Vagina (tissue), 2 donors: ENCODE measurements around the gene FOXO4. TPM values are rescaled to one million over a fixed set of nuclear protein-coding genes. Genes with fewer than 3 reads are reported as not detected.

Experiments used
- DNase-seq, 2 donors: peaks; one replicate each; pipeline ENCODE4 v3.0.0-alpha.2; 2017; ENCODE audit errors: extremely low spot score in 2 of 2
- H3K27ac ChIP-seq: fragments of 200-600 bp; sonication (generic); one replicate; pipeline ENCODE4 v1.5.1; 2019
- H3K27me3 ChIP-seq: fragments of 200-600 bp; sonication (generic); one replicate; pipeline ENCODE4 v1.5.1; 2019
- H3K36me3 ChIP-seq, 2 donors: fragments of 200-600 bp; sonication (generic); one replicate each; pipeline ENCODE4 v1.5.1; 2017 to 2019
- H3K4me1 ChIP-seq: fragments of 200-600 bp; sonication (generic); one replicate; pipeline ENCODE4 v1.5.1; 2019
- H3K4me3 ChIP-seq, 2 donors: fragments of 200-600 bp; sonication (generic); 1 replicate in 1 of 2; 2 replicates in 1 of 2; pipeline ENCODE4 v1.5.1; 2016 to 2019
- H3K9me3 ChIP-seq: fragments of 200-600 bp; sonication (generic); one replicate; pipeline ENCODE4 v1.5.1; 2019
- POLR2A ChIP-seq, 2 donors: fragments of 450-650 bp; IDR thresholded peaks; one replicate each; pipeline ENCODE4 v1.6.1; 2017; ENCODE audit warnings: antibody characterized with exemption in 2 of 2, mild to moderate bottlenecking in 2 of 2, moderate library complexity in 2 of 2
- POLR2AphosphoS5 ChIP-seq, 2 donors: sonication (generic); formaldehyde crosslinking; IDR thresholded peaks; one replicate each; pipeline ENCODE4 v1.9.0; 2017; ENCODE audit warnings: antibody characterized with exemption in 2 of 2, mild to moderate bottlenecking in 2 of 2, low read depth in 1 of 2; ENCODE audit not compliant: insufficient read depth in 1 of 2
- intact Hi-C: fragments of 100-400 bp; cut with DNase I; formaldehyde crosslinking; loops from one replicate; pipeline ENCODE4 v1.15.1; 2023
- total RNA-seq: library from RNA; depleted of rRNA; stranded (reverse); fragments of >200 nt; gene quantifications from one replicate; pipeline ENCODE4 v1.2.3, GENCODE V29; 2016
- TF ChIP-seq, protein P1 (sequence below), 3 experiments: fragments of 450-650 bp in 2 of 3; fragments of 200-600 bp in 1 of 3; sonication (generic) in 1 of 3; IDR thresholded peaks; one replicate each; pipeline ENCODE4 v1.5.1; 2017 to 2019; ENCODE audit warnings: antibody characterized with exemption in 3 of 3, mild to moderate bottlenecking in 2 of 3, moderate library complexity in 2 of 3

Gene FOXO4
- total RNA-seq, 1 donor from 2014 or later: 22.8 TPM

DNA sequence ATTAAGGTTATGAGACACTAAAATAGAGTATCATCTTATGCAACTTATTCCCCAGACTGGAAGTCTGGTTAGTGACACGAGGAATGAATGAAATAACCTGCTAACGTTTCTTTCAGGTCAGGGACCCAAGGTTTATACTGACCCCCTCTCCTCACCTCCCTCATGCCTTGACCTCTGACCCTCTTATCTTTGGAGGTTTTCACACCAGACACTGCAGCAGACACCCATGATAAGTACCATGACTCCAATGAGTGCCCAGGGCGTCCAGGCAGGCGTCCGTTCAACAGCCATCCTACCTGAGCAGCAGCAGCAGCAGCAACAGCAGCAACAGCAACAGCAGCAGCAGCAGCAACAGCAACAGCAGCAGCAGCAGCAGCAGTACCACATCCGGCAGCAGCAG lies 44.8 kb downstream of the FOXO4 start:
- Histone ChIP-seq H3K27ac (no peak overlapping the region), H3K36me3 (peaks cover 0 to 15% of the 10 kb centered on the region in 2 donors), H3K9me3 (no peaks in the 10 kb centered on the region), H3K4me1 (peaks cover 14% of the 10 kb centered on the region), H3K4me3 (no peak overlapping the region), H3K27me3 (no peaks in the 10 kb centered on the region)
- no peak for TF ChIP-seq POLR2AphosphoS5 (IDR thresholded peaks at IDR 0.05; ENCODE audit: insufficient read depth in 1 of 2, low read depth in 1 of 2)
- TF ChIP-seq POLR2A (IDR thresholded peaks at IDR 0.05): no peak
- TF ChIP-seq, protein P1, sequence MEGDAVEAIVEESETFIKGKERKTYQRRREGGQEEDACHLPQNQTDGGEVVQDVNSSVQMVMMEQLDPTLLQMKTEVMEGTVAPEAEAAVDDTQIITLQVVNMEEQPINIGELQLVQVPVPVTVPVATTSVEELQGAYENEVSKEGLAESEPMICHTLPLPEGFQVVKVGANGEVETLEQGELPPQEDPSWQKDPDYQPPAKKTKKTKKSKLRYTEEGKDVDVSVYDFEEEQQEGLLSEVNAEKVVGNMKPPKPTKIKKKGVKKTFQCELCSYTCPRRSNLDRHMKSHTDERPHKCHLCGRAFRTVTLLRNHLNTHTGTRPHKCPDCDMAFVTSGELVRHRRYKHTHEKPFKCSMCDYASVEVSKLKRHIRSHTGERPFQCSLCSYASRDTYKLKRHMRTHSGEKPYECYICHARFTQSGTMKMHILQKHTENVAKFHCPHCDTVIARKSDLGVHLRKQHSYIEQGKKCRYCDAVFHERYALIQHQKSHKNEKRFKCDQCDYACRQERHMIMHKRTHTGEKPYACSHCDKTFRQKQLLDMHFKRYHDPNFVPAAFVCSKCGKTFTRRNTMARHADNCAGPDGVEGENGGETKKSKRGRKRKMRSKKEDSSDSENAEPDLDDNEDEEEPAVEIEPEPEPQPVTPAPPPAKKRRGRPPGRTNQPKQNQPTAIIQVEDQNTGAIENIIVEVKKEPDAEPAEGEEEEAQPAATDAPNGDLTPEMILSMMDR (IDR thresholded peaks at IDR 0.05): no peak
- DNase-seq: no peak
- intact Hi-C loops: no loop called here

DNA sequence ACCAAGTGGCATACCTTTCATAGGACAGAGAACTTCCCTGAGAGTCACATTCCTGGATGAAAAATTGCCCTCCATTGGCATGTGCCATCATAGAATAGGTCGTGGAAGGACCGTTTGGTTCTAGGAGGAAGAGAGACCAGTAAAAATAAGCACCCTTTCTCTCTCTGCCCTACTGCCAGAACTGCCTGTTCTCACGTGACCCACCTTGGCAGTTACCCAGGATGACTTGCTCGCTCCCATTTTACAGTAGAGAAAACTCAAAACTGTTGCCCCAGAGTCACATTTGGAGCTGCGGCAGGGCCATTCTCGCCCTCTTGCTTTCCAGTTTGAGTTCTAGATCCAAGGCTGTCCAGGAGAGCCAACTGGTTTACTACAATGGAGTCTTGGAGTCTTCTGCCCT lies 47.9 kb downstream of the FOXO4 start:
- Histone ChIP-seq H3K4me3 (no peak overlapping the region), H3K36me3 (peaks cover 0 to 4% of the 10 kb centered on the region in 2 donors), H3K4me1 (peaks cover 17% of the 10 kb centered on the region), H3K27me3 (no peaks in the 10 kb centered on the region), H3K9me3 (no peaks in the 10 kb centered on the region), H3K27ac (no peak overlapping the region)
- TF ChIP-seq POLR2AphosphoS5 (IDR thresholded peaks at IDR 0.05; ENCODE audit: insufficient read depth in 1 of 2, low read depth in 1 of 2) (no peak), POLR2A (IDR thresholded peaks at IDR 0.05) (no peak)
- TF ChIP-seq, protein P1 (IDR thresholded peaks at IDR 0.05): no peak
- intact Hi-C loops: no loop called here
- DNase-seq: no peak

DNA sequence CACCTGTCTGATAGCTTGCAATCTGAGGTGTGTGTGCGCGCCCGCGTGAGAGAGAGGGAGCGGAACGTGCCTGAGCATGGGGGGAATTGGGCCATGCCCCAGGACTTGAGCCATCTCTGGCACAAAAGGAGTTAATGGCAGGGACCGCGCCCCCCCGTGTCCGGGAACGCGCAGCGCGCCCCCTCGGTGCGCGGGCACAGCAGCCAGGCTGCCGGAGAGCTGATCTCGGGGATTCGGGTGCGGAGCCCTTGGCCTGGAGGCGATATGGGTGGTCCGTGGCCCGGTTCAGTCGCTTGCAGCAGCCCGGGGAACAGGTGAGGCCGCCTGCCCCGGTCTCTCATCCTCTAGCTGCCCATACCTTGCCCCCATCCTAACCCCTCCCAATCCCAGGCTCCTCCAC lies 49.0 kb downstream of the FOXO4 start, which contains the start of gene NLGN3:
NLGN3 (plus strand) TSS at position 191 of the 400 bp plus-strand sequence. CDS start 2,909 bp downstream, outside the sequence.
- Histone ChIP-seq H3K27me3 (no peaks in the 10 kb centered on the region), H3K36me3 (peaks cover 0 to 4% of the 10 kb centered on the region in 2 donors), H3K9me3 (no peaks in the 10 kb centered on the region), H3K4me3 (peak within 1 kb of the TSS; percentile 31 to 34), H3K4me1 (peaks cover 17% of the 10 kb centered on the region), H3K27ac (no peak within 1 kb of the TSS)
- DNase-seq: no peak
- TF ChIP-seq, protein P1 (IDR thresholded peaks at IDR 0.05): no peak
- TF ChIP-seq POLR2A (IDR thresholded peaks at IDR 0.05) (no peak), POLR2AphosphoS5 (IDR thresholded peaks at IDR 0.05; ENCODE audit: insufficient read depth in 1 of 2, low read depth in 1 of 2) (no peak)
- intact Hi-C loops: no loop called here

DNA sequence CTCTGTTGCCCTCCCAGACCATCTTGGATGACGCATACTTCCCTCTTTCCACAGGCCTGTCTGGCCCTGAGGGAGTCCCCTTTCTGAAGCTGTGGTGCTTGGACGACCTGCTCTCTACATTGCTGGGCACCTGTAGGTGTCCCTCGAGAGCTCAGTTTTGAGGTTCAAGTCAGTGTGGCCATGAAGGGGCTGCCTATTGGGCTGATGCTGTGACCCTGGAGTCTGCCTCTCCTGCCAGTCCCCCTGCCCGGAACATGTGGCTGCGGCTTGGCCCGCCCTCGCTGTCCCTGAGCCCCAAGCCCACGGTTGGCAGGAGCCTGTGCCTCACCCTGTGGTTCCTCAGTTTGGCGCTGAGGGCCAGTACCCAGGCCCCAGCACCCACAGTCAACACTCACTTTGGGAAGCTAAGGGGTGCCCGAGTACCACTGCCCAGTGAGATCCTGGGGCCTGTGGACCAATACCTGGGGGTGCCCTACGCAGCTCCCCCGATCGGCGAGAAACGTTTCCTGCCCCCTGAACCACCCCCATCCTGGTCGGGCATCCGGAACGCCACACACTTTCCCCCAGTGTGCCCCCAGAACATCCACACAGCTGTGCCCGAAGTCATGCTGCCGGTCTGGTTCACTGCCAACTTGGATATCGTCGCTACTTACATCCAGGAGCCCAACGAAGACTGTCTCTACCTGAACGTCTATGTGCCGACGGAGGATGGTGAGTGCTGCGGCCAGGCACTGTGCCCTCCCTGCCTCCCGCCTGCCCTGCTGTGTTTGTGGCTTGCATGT lies 52.0 kb downstream of the FOXO4 start:
- intact Hi-C loops: no loop called here
- Histone ChIP-seq H3K36me3 (no peaks in the 10 kb centered on the region), H3K27me3 (no peaks in the 10 kb centered on the region), H3K9me3 (no peaks in the 10 kb centered on the region), H3K4me3 (no peak overlapping the region), H3K27ac (no peak overlapping the region), H3K4me1 (peaks cover 17% of the 10 kb centered on the region)
- DNase-seq: no peak
- TF ChIP-seq, protein P1 (IDR thresholded peaks at IDR 0.05): no peak
- TF ChIP-seq POLR2A (IDR thresholded peaks at IDR 0.05) (no peak), POLR2AphosphoS5 (IDR thresholded peaks at IDR 0.05; ENCODE audit: insufficient read depth in 1 of 2, low read depth in 1 of 2) (no peak)

DNA sequence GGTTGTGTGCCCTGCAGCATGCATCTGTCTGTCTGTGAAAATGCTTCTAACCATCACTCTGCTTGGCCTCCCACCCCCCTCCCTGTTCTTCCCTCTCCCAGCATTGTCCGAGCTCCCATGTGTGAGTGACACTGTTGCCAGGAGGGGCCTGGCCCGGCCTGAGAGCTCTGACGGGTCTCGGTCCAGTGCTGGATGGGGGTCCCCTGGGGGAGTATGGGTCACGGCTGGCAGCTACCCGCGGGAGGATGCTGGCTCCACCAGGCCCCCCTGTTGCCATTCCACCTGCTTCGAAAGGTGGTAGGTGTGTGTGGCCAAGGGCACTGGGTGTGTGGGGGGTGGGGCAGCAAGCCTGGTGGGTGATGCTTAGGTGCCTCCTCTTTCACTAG lies 52.6 kb downstream of the FOXO4 start:
- Histone ChIP-seq H3K27me3 (no peaks in the 10 kb centered on the region), H3K27ac (no peak overlapping the region), H3K9me3 (no peaks in the 10 kb centered on the region), H3K4me1 (peaks cover 15% of the 10 kb centered on the region), H3K4me3 (no peak overlapping the region), H3K36me3 (no peaks in the 10 kb centered on the region)
- intact Hi-C loops: no loop called here
- TF ChIP-seq POLR2AphosphoS5 (IDR thresholded peaks at IDR 0.05; ENCODE audit: insufficient read depth in 1 of 2, low read depth in 1 of 2) (no peak), POLR2A (IDR thresholded peaks at IDR 0.05) (no peak)
- TF ChIP-seq, protein P1 (IDR thresholded peaks at IDR 0.05): no peak
- DNase-seq: no peak
